Measurements from ENCODE around the gene DNAJB12.
"Not testable (repeated sequence)": the region's sequence is repeated elsewhere in the genome, so short reads cannot be mapped to it uniquely, and the experiment has no call there.

The DNAJB12 gene

DNA sequence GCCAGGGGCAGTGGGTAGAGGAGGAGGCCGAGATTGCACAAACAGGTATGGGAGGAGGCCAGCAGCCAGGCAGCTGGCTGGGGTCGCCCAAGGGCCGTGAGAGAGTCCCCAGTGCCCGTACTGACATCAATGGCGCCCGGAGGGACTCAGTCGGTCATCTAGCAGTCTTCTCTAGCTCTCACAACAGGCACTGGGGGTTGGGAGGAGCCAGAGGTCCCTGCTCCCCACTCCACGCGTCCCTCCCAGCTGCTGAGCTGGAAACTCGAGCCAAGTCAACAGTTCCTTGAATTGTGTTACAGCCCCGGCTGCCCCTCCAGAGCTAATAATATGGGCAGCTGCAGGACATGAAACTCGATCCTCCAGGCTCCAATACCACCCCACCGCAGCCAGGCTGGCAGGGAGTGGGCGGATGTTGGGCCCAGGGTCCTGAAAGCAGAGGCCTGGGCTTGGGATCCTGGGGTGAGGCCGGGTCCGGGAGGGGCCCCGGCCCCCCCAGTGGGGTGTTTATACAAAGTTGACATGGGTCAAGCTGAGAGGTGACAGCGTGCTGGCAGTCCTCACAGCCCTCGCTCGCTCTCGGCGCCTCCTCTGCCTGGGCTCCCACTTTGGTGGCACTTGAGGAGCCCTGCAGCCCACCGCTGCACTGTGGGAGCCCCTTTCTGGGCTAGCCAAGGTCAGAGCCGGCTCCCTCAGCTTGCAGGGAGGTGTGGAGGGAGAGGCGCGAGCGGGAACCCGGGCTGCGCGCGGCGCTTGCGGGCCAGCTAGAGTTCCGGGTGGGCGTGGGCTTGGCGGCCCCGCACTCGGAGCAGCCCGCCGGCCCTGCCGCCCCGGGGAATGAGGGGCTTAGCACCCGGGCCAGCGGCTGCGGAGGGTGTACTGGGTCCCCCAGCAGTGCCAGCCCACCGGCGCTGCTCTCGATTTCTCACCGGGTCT lies 29.2 kb downstream of the DNAJB12 start:
- in situ Hi-C loops (cut with HindIII; ENCODE audit: low sequenced_read_pairs); H3K4me3 ChIP-seq (ENCODE audit: low read depth, low read length); DNase-seq (ENCODE audit: low read depth): not testable (repeated sequence)

DNA sequence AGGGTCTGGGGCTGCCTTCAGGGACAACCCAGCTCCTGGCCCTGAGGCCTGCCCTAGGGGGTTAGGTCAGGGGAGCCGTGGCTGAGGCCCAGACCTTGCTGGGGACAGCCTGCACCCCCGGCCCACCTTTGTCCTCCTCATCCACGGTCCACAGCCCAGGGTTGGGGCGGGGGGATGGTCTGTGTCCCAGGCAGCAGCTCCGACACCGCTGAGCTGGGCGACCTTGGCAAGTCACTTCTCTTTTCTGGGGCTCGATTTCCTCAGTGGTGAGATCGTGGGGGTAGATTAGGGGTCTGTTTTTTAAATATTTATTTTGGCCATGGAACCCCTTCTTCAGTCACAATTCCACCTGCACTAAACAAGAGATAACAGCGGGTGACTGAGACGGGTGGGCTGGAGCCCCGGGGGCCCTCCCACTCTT lies 30.9 kb downstream of the DNAJB12 start:
- in situ Hi-C loops (cut with HindIII; ENCODE audit: low sequenced_read_pairs), result loop anchor here (5.0 to 25.0 kb wide), 2 partner anchors 196 to 436 kb away; no protein-coding TSS in a partner anchor
- TF ChIP-seq, protein P1, sequence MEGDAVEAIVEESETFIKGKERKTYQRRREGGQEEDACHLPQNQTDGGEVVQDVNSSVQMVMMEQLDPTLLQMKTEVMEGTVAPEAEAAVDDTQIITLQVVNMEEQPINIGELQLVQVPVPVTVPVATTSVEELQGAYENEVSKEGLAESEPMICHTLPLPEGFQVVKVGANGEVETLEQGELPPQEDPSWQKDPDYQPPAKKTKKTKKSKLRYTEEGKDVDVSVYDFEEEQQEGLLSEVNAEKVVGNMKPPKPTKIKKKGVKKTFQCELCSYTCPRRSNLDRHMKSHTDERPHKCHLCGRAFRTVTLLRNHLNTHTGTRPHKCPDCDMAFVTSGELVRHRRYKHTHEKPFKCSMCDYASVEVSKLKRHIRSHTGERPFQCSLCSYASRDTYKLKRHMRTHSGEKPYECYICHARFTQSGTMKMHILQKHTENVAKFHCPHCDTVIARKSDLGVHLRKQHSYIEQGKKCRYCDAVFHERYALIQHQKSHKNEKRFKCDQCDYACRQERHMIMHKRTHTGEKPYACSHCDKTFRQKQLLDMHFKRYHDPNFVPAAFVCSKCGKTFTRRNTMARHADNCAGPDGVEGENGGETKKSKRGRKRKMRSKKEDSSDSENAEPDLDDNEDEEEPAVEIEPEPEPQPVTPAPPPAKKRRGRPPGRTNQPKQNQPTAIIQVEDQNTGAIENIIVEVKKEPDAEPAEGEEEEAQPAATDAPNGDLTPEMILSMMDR (IDR thresholded peaks at IDR 0.05; ENCODE audit: low read depth, low read length, missing control alignments), result no peak
- no peak for DNase-seq (ENCODE audit: low read depth)
- no peak overlapping the region for H3K4me3 ChIP-seq (ENCODE audit: low read depth, low read length)

DNA sequence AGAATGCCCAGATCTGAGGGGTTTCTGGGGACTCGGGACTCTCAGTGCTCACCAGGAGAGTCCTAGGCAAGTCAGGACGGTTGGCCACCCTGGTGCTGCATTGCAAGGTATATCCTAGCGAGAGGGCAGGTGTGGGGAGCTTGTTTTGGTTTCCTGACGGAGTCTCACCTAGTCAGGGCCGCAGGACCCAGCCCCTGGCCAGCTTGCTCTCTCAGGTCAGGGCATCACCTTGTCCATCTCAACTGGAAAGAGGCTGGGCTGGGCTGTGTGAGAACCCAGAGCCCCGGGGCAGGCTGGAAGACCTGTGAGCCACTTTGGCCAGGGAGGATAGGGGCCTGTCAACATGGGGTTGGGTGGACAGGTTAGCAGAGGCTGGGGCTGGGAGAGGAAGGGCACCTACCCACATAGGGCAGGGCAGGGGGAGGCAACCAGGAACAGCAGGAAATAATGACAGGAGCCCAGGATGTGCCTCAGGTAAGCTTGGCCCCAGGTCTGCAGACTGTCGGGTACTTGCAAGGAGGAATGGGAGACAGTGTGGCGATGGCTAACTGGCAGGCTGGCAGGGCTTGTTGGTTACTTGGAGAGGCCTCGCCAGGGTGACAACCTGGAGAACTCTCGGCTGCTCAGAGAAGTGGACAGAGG lies 31.5 kb downstream of the DNAJB12 start:
- no peak for DNase-seq (ENCODE audit: low read depth)
- in situ Hi-C loops (cut with HindIII; ENCODE audit: low sequenced_read_pairs), result loop anchor here (5.0 to 25.0 kb wide), 2 partner anchors 196 to 436 kb away; no protein-coding TSS in a partner anchor
- TF ChIP-seq, protein P1 (IDR thresholded peaks at IDR 0.05; ENCODE audit: low read depth, low read length, missing control alignments), result no peak
- no peak overlapping the region for H3K4me3 ChIP-seq (ENCODE audit: low read depth, low read length)

GRCh38 chr10:72322280-72323058 lies 32.2 kb downstream of the DNAJB12 start:
- in situ Hi-C loops (cut with HindIII; ENCODE audit: low sequenced_read_pairs), result loop anchor here (5.0 to 25.0 kb wide), 2 partner anchors 195 to 435 kb away; no protein-coding TSS in a partner anchor
- TF ChIP-seq, protein P1 (IDR thresholded peaks at IDR 0.05; ENCODE audit: low read depth, low read length, missing control alignments), result no peak
- H3K4me3 ChIP-seq (ENCODE audit: low read depth, low read length), result no peak overlapping the region
- DNase-seq (ENCODE audit: low read depth), result no peak

DNA sequence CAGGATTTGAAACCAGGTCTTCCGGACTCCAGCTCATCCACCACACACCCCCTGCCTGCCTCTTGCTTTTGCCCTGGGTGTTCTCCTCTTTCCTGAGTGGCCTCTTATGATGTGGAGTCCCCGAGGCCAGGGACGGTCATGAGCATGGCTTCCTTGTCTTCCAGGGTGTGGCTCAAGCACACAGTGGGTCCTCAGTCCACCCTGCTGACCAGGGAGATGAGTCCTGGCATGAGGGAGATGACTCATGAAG lies 32.8 kb downstream of the DNAJB12 start:
- in situ Hi-C loops (cut with HindIII; ENCODE audit: low sequenced_read_pairs), result loop anchor here (5.0 to 25.0 kb wide), 2 partner anchors 195 to 435 kb away; no protein-coding TSS in a partner anchor
- TF ChIP-seq, protein P1 (IDR thresholded peaks at IDR 0.05; ENCODE audit: low read depth, low read length, missing control alignments), result no peak
- DNase-seq (ENCODE audit: low read depth), result no peak
- no peak overlapping the region for H3K4me3 ChIP-seq (ENCODE audit: low read depth, low read length)

DNA sequence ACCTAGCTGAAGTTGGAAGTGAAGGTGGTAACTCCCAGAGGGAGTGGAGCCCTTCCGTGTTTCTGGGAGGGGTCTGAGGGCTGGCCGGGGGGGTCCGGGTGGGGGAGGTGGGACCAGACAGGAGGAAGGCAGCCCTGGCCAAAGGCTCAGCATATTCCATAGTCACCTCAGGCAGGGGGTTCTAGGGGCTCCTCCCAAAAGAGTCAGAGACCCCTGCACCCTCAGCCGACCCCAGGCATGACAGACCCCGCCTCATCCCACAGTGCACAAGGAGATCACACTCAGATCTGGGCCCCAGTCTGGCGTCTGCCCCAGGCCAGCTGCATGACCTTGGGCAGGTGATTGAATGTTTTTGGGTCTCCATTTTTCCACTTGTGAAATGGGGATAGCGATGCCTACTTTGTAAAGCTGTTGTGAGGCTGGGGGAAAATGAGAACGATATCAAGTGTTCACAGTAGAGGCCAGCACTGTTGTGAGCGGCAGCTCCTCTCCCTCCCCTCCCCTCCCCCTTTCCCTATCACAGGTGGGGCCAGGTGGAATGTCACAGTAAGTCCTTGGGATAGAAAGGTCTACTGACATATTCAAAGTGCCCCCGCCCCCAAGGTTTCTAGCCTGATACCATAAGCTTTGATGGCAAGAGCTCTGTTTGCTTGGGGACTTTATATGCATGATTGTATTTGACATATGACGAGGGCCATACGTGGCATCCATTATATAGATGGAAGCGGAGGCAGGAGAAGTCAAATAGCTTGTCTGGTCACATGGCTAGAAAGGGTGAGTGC lies 33.3 kb downstream of the DNAJB12 start:
- H3K4me3 ChIP-seq (ENCODE audit: low read depth, low read length), result no peak overlapping the region
- TF ChIP-seq, protein P1 (IDR thresholded peaks at IDR 0.05; ENCODE audit: low read depth, low read length, missing control alignments), result no peak
- in situ Hi-C loops (cut with HindIII; ENCODE audit: low sequenced_read_pairs), result loop anchor here (5.0 to 25.0 kb wide), 2 partner anchors 194 to 434 kb away; no protein-coding TSS in a partner anchor
- no peak for DNase-seq (ENCODE audit: low read depth)
